Measurements from ENCODE around the gene ATP5F1A. TPM values are rescaled to one million over a fixed set of nuclear protein-coding genes. Genes with fewer than 3 reads are reported as not detected.

The ATP5F1A gene
- total RNA-seq, 1 donor from 2014 or later: 474 TPM

GRCh38 chr18:46110406-46110805, 12.3 kb upstream of the ATP5F1A start:
- no peaks in the 10 kb centered on the region for H3K27me3 Mint-ChIP-seq (ENCODE audit: low read depth, unreplicated experiment)
- H2AFZ ChIP-seq (ENCODE audit: low read depth, low read length): no peak overlapping the region
- peaks cover 5% of the 10 kb centered on the region for H3K79me2 ChIP-seq (ENCODE audit: insufficient read depth, low read length)
- TF ChIP-seq EZH2 (IDR thresholded peaks at IDR 0.05; ENCODE audit: insufficient read depth, low read length) (no peak), CTCF (IDR thresholded peaks at IDR 0.05; ENCODE audit: insufficient read depth, low read depth, low read length) (no peak)
- no peaks in the 10 kb centered on the region for H3K4me1 Mint-ChIP-seq (ENCODE audit: low read depth, unreplicated experiment)
- no peaks in the 10 kb centered on the region for H3K9me3 ChIP-seq (ENCODE audit: insufficient read depth, low read depth, low read length)
- H3K27ac ChIP-seq (ENCODE audit: low read depth, low read length): no peak overlapping the region
- H3K4me3 ChIP-seq (ENCODE audit: insufficient read depth, low read depth, low read length): no peak overlapping the region
- no peak overlapping the region for H3K4me3 Mint-ChIP-seq (ENCODE audit: unreplicated experiment)
- no peaks in the 10 kb centered on the region for H3K9me3 Mint-ChIP-seq (ENCODE audit: unreplicated experiment)
- H3K36me3 Mint-ChIP-seq (ENCODE audit: low read depth, unreplicated experiment): peaks cover 6% of the 10 kb centered on the region
- no peaks in the 10 kb centered on the region for H4K20me1 ChIP-seq (ENCODE audit: insufficient read depth, low read length)
- DNase-seq (ENCODE audit: low read depth) (no peak), FAIRE-seq (no peak)
- no peaks in the 10 kb centered on the region for H3K27me3 ChIP-seq (ENCODE audit: insufficient read depth, low read length)
- no peak overlapping the region for H3K27ac Mint-ChIP-seq (ENCODE audit: unreplicated experiment)
- H3K4me1 ChIP-seq (ENCODE audit: insufficient read depth, low read length): no peaks in the 10 kb centered on the region
- no peak overlapping the region for H3K9ac ChIP-seq (ENCODE audit: low read length)
- H3K4me2 ChIP-seq (ENCODE audit: low read length): no peak overlapping the region
- peaks cover 3% of the 10 kb centered on the region for H3K36me3 ChIP-seq (ENCODE audit: insufficient read depth, low read length)

- TF ChIP-seq CTCF (IDR thresholded peaks at IDR 0.05; ENCODE audit: insufficient read depth, low read depth, low read length) (no peak), EZH2 (IDR thresholded peaks at IDR 0.05; ENCODE audit: insufficient read depth, low read length) (no peak)
- H3K4me3 Mint-ChIP-seq (ENCODE audit: unreplicated experiment): no peak overlapping the region
- Histone ChIP-seq H3K79me2 (ENCODE audit: insufficient read depth, low read length) (peaks cover 5% of the 10 kb centered on the region), H3K27ac (ENCODE audit: low read depth, low read length) (no peak overlapping the region), H3K9ac (ENCODE audit: low read length) (no peak overlapping the region), H2AFZ (ENCODE audit: low read depth, low read length) (no peak overlapping the region), H3K27me3 (ENCODE audit: insufficient read depth, low read length) (no peaks in the 10 kb centered on the region), H3K4me2 (ENCODE audit: low read length) (no peak overlapping the region), H3K4me1 (ENCODE audit: insufficient read depth, low read length) (peaks cover 2% of the 10 kb centered on the region), H3K9me3 (ENCODE audit: insufficient read depth, low read depth, low read length) (no peaks in the 10 kb centered on the region), H3K4me3 (ENCODE audit: insufficient read depth, low read depth, low read length) (no peak overlapping the region), H3K36me3 (ENCODE audit: insufficient read depth, low read length) (peaks cover 3% of the 10 kb centered on the region), H4K20me1 (ENCODE audit: insufficient read depth, low read length) (no peaks in the 10 kb centered on the region)
- H3K36me3 Mint-ChIP-seq (ENCODE audit: low read depth, unreplicated experiment): peaks cover 4% of the 10 kb centered on the region
- peaks cover 2% of the 10 kb centered on the region for H3K4me1 Mint-ChIP-seq (ENCODE audit: low read depth, unreplicated experiment)
- H3K9me3 Mint-ChIP-seq (ENCODE audit: unreplicated experiment): no peaks in the 10 kb centered on the region
- no peaks in the 10 kb centered on the region for H3K27me3 Mint-ChIP-seq (ENCODE audit: low read depth, unreplicated experiment)
- DNase-seq (ENCODE audit: low read depth) (no peak), FAIRE-seq (no peak)
- no peak overlapping the region for H3K27ac Mint-ChIP-seq (ENCODE audit: unreplicated experiment)
Observed at GRCh38 chr18:46109386-46109785, 11.3 kb upstream of the ATP5F1A start.

- H2AFZ ChIP-seq (ENCODE audit: low read depth, low read length): peak within 1 kb of the TSS; percentile 97
- peak within 1 kb of the TSS; percentile 92 for H3K4me3 ChIP-seq (ENCODE audit: insufficient read depth, low read depth, low read length)
- DNase-seq (ENCODE audit: low read depth) (peak; percentile 61), FAIRE-seq (no peak)
- H3K36me3 Mint-ChIP-seq (ENCODE audit: low read depth, unreplicated experiment): peaks cover 2% of the 10 kb centered on the region
- peaks cover 2% of the 10 kb centered on the region for H3K4me1 Mint-ChIP-seq (ENCODE audit: low read depth, unreplicated experiment)
- no peaks in the 10 kb centered on the region for H3K27me3 ChIP-seq (ENCODE audit: insufficient read depth, low read length)
- TF ChIP-seq CTCF (IDR thresholded peaks at IDR 0.05; ENCODE audit: insufficient read depth, low read depth, low read length) (no peak), EZH2 (IDR thresholded peaks at IDR 0.05; ENCODE audit: insufficient read depth, low read length) (no peak)
- no peaks in the 10 kb centered on the region for H3K9me3 Mint-ChIP-seq (ENCODE audit: unreplicated experiment)
- no peaks in the 10 kb centered on the region for H4K20me1 ChIP-seq (ENCODE audit: insufficient read depth, low read length)
- H3K79me2 ChIP-seq (ENCODE audit: insufficient read depth, low read length): peaks cover 5% of the 10 kb centered on the region
- peak within 1 kb of the TSS; percentile 82 for H3K4me2 ChIP-seq (ENCODE audit: low read length)
- no peaks in the 10 kb centered on the region for H3K27me3 Mint-ChIP-seq (ENCODE audit: low read depth, unreplicated experiment)
- H3K27ac Mint-ChIP-seq (ENCODE audit: unreplicated experiment): peak within 1 kb of the TSS; percentile 68
- H3K9ac ChIP-seq (ENCODE audit: low read length): peak within 1 kb of the TSS; percentile 88
- H3K27ac ChIP-seq (ENCODE audit: low read depth, low read length): peak within 1 kb of the TSS; percentile 77
- peaks cover 5% of the 10 kb centered on the region for H3K4me1 ChIP-seq (ENCODE audit: insufficient read depth, low read length)
- H3K9me3 ChIP-seq (ENCODE audit: insufficient read depth, low read depth, low read length): no peaks in the 10 kb centered on the region
- no peaks in the 10 kb centered on the region for H3K36me3 ChIP-seq (ENCODE audit: insufficient read depth, low read length)
- peak within 1 kb of the TSS; percentile 97 for H3K4me3 Mint-ChIP-seq (ENCODE audit: unreplicated experiment)
Observed at GRCh38 chr18:46104128-46104911, 6.2 kb upstream of the ATP5F1A start, which contains the start of gene HAUS1. HAUS1 (plus strand) TSS chr18:46104385; CDS start chr18:46104412, 27 bp downstream.
